GM21526 (cell line): ENCODE measurements around the gene PLCL1.
A peak's percentile ranks its signal among the peaks of the same experiment; 100 is the strongest.
"Not testable (repeated sequence)": the region's sequence is repeated elsewhere in the genome, so short reads cannot be mapped to it uniquely, and the experiment has no call there.

ENCODE experiments used
- ATAC-seq: cut with Tn5 transposase; IDR thresholded peaks from one replicate; pipeline ENCODE4 v1.9.1; 2021; ENCODE audit warnings: moderate library complexity; ENCODE audit not compliant: unreplicated experiment, low FRiP score

Gene PLCL1

GRCh38 chr2:197809064-197809463, 4.7 kb downstream of the PLCL1 start:
- no peak for ATAC-seq

- no peak for ATAC-seq
Measured at GRCh38 chr2:197810016-197810415, 5.6 kb downstream of the PLCL1 start.

GRCh38 chr2:197810491-197810890, 6.1 kb downstream of the PLCL1 start:
- ATAC-seq, result no peak

GRCh38 chr2:197813093-197813787, 8.8 kb downstream of the PLCL1 start:
- ATAC-seq, result no peak

- ATAC-seq, result no peak
Measured at GRCh38 chr2:197814526-197814925, 10.1 kb downstream of the PLCL1 start.

- no peak for ATAC-seq
Measured at GRCh38 chr2:197821550-197822289, 17.3 kb downstream of the PLCL1 start.

- no peak for ATAC-seq
Measured at GRCh38 chr2:197822333-197822732, 17.9 kb downstream of the PLCL1 start.

- ATAC-seq, result no peak
Measured at GRCh38 chr2:197827618-197828017, 23.2 kb downstream of the PLCL1 start.

- ATAC-seq, result no peak
Measured at GRCh38 chr2:197828464-197829135, 24.2 kb downstream of the PLCL1 start.

GRCh38 chr2:197834771-197835170, 30.4 kb downstream of the PLCL1 start:
- ATAC-seq, result not testable (repeated sequence)

- no peak for ATAC-seq
Measured at GRCh38 chr2:197835293-197835692, 30.9 kb downstream of the PLCL1 start.

GRCh38 chr2:197838036-197838435, 33.6 kb downstream of the PLCL1 start:
- ATAC-seq, result peak; percentile 99

GRCh38 chr2:197838579-197838978, 34.2 kb downstream of the PLCL1 start:
- peak; percentile 10 for ATAC-seq

GRCh38 chr2:197839327-197839726, 34.9 kb downstream of the PLCL1 start:
- no peak for ATAC-seq

GRCh38 chr2:197839856-197840255, 35.5 kb downstream of the PLCL1 start:
- ATAC-seq, result no peak

- no peak for ATAC-seq
Measured at GRCh38 chr2:197846128-197846527, 41.7 kb downstream of the PLCL1 start.

- no peak for ATAC-seq
Measured at GRCh38 chr2:197846777-197847176, 42.4 kb downstream of the PLCL1 start.

- no peak for ATAC-seq
Measured at GRCh38 chr2:197847651-197848401, 43.4 kb downstream of the PLCL1 start.

GRCh38 chr2:197848602-197849001, 44.2 kb downstream of the PLCL1 start:
- no peak for ATAC-seq

- no peak for ATAC-seq
Measured at GRCh38 chr2:197850882-197851450, 46.6 kb downstream of the PLCL1 start.
